ENCODE measurements around the gene SASH1. TPM values are rescaled to one million over a fixed set of nuclear protein-coding genes. Genes with fewer than 3 reads are reported as not detected.

SASH1 gene
- total RNA-seq, 2 donors from 2014 or later, result 21.0 to 49.8 TPM

DNA sequence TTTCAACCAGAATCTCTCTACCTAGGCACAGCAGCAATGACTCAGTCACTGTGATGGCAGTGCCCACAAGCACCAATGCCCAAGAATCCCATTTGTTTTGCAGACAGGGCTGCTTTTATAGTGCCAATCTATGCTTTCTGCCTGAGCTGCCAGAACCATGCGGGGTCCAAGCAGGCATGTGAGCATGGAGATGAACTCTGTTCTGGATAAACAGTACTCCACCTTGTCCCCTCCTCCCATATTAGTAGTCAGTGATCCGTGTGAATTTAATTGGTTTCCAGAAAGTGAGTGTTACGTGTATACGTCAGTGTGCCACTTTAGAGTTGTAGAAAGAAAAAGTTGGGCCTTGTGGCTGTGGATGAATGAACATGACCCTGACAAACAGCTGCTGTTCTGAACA, 79.4 kb downstream of the SASH1 start:
- WGBS, 2 donors, result 86 to 98% methylated on average over 4 of the region's 4 CpGs
- intact Hi-C loops (cut with DNase I), result no loop called here
- Histone ChIP-seq H3K27me3 (no peaks in the 10 kb centered on the region), H3K27ac (no peak overlapping the region), H3K4me3 (no peak overlapping the region), H3K4me1 (no peaks in the 10 kb centered on the region), H3K9me3 (no peaks in the 10 kb centered on the region), H3K36me3 (replicated peaks in 1 of 2; ENCODE audit: insufficient read depth in 1 of 2, low read depth in 2 of 2) (no peaks in the 10 kb centered on the region)
- no peak for DNase-seq
- ATAC-seq, result no peak
- TF ChIP-seq CTCF (IDR thresholded peaks at IDR 0.05) (no peak), POLR2A (IDR thresholded peaks at IDR 0.05) (no peak)

DNA sequence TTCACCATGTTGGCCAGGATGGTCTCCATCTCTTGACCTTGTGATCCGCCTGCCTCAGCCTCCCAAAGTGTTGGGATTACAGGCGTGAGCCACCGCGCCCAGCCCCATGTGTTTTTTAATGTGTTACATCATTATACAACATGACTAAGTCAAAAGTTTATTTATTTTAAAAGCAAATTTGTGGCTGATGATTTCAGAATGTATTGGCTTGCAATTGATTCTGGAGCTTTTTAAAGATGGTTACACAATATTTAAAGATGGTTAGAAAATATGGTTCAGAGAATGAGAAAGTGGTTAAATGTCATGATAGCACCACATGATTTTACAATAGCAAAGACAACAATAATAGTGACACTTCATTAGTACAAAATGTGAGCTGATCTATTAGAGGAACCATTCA, 80.5 kb downstream of the SASH1 start:
- H3K4me3 ChIP-seq, result no peak overlapping the region
- intact Hi-C loops (cut with DNase I), result no loop called here
- no peak for ATAC-seq
- H3K4me1 ChIP-seq, result no peaks in the 10 kb centered on the region
- no peak overlapping the region for H3K27ac ChIP-seq
- TF ChIP-seq POLR2A (IDR thresholded peaks at IDR 0.05), result no peak
- TF ChIP-seq CTCF (IDR thresholded peaks at IDR 0.05), result no peak
- no peaks in the 10 kb centered on the region for H3K27me3 ChIP-seq
- DNase-seq, result no peak
- 88 to 97% methylated on average over 4 of the region's 4 CpGs for WGBS, 2 donors
- no peaks in the 10 kb centered on the region for H3K9me3 ChIP-seq
- H3K36me3 ChIP-seq (replicated peaks in 1 of 2; ENCODE audit: insufficient read depth in 1 of 2, low read depth in 2 of 2), result no peaks in the 10 kb centered on the region

- intact Hi-C loops (cut with DNase I), result no loop called here
- peak in 3 of 4 donors; percentile 23 to 33 (median 25) for DNase-seq
- WGBS, 2 donors, result 18 to 20% methylated on average over 9 of the region's 9 CpGs
- peak; percentile 68 for ATAC-seq
- TF ChIP-seq POLR2A (IDR thresholded peaks at IDR 0.05), result no peak
- no peak for TF ChIP-seq CTCF (IDR thresholded peaks at IDR 0.05)
- no peaks in the 10 kb centered on the region for H3K27me3 ChIP-seq
- no peaks in the 10 kb centered on the region for H3K4me1 ChIP-seq
- H3K9me3 ChIP-seq, result no peaks in the 10 kb centered on the region
- no peaks in the 10 kb centered on the region for H3K36me3 ChIP-seq (replicated peaks in 1 of 2; ENCODE audit: insufficient read depth in 1 of 2, low read depth in 2 of 2)
- no peak overlapping the region for H3K27ac ChIP-seq
- H3K4me3 ChIP-seq, result no peak overlapping the region
These were observed 81.1 kb downstream of the SASH1 start for GRCh38 chr6:148423601-148424270.

DNA sequence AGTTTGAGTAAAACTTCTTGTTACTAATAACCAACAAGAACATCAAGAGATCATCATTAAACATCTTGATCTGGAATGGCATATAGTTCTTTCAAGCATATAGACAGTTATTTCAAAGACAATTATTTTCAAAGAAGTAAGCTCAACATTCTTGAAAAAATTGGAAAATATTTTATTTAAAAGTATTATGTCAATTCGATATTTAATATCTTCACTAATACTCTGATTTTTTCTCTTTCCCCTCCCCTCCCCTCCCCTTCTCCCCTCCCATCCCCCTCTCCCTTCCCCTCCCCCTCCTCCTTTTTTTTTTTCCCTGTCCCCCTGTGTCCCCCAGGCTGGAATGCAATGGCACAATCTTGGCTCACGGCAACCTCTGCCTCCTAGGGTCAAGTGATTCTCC, 82.8 kb downstream of the SASH1 start:
- Histone ChIP-seq H3K27ac (no peak overlapping the region), H3K4me1 (no peaks in the 10 kb centered on the region), H3K9me3 (no peaks in the 10 kb centered on the region), H3K4me3 (no peak overlapping the region), H3K36me3 (replicated peaks in 1 of 2; ENCODE audit: insufficient read depth in 1 of 2, low read depth in 2 of 2) (no peaks in the 10 kb centered on the region), H3K27me3 (no peaks in the 10 kb centered on the region)
- ATAC-seq, result no peak
- WGBS, 2 donors, result 85 to 92% methylated on average over 2 of the region's 2 CpGs
- no peak for DNase-seq
- TF ChIP-seq POLR2A (IDR thresholded peaks at IDR 0.05) (no peak), CTCF (IDR thresholded peaks at IDR 0.05) (no peak)
- intact Hi-C loops (cut with DNase I), result no loop called here

GRCh38 chr6:148426317-148426977, 83.8 kb downstream of the SASH1 start:
- H3K27me3 ChIP-seq, result no peaks in the 10 kb centered on the region
- no peaks in the 10 kb centered on the region for H3K4me1 ChIP-seq
- intact Hi-C loops (cut with DNase I), result no loop called here
- WGBS, 2 donors, result 77 to 83% methylated on average over 9 of the region's 9 CpGs
- ATAC-seq (no peak), DNase-seq (no peak)
- no peak for TF ChIP-seq CTCF (IDR thresholded peaks at IDR 0.05)
- TF ChIP-seq POLR2A (IDR thresholded peaks at IDR 0.05), result no peak
- no peak overlapping the region for H3K27ac ChIP-seq
- no peaks in the 10 kb centered on the region for H3K9me3 ChIP-seq
- no peak overlapping the region for H3K4me3 ChIP-seq
- H3K36me3 ChIP-seq (replicated peaks in 1 of 2; ENCODE audit: insufficient read depth in 1 of 2, low read depth in 2 of 2), result no peaks in the 10 kb centered on the region

Data from body of pancreas (tissue), 4 donors.